ENCODE data around the gene PSMG3.

PSMG3 gene

DNA sequence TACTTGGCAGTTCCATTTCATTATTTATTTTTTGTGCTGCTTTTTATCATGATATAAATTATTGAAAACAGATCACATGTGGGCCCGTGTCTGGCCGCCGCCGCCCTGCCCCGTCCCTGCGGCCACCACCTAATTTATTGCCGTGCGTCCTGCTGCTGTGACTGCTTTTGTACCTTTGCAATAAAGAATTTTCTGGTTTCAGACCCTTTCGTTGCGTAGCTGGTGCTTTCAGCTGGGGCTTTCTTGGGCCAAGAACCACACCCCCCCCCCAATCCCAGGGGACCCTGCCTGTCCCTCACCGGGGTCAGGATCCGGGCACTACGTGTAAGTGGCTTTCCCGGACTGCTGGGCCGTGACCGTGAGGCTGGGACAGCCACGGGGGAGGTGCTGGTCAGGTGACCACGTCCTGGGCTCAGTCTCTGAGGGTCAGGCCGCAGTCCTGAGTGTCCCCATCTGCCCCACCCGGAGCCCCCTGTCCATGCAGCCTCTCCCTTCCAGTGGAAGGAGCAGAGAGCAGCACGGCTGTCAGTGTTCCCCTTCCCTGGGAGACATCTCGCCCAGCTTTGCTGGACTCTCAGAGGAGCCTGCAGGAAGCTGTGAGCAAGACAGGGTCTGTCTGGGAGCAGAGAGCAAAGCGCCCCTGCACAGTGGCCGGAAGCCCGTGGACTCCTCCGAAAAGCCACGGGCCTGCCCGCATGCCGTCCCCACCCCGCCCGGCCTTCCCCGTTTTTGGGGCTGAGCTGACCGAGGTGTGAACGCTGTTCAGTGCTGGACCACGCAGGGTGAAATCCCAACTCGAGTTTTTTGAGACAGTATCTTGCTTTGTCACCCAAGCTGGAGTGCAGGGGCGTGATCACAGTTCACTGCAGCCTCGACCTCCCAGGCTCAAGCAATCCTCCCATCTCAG, 26.7 kb downstream of the PSMG3 start:
- no peak for DNase-seq

DNA sequence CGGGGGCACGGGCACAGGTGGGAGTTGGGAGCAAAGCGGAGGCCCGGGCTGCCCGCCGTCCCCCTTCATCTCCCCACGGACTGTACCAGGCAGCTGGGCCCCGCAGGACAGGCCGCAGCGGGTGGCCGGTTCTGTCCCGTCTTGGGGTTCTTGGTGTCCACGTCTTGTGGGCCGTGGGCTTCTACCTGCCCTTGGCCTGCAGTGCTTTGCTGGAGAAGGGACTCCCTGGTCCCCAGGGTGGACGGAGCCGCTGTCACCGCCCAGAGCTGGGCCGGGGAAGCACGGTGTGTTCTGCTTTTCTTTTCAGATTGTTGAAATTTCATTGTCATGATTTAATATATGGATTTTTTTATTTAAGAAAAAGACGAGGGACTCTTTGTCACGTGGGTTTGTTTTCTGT, 27.5 kb downstream of the PSMG3 start:
- DNase-seq = no peak

DNA sequence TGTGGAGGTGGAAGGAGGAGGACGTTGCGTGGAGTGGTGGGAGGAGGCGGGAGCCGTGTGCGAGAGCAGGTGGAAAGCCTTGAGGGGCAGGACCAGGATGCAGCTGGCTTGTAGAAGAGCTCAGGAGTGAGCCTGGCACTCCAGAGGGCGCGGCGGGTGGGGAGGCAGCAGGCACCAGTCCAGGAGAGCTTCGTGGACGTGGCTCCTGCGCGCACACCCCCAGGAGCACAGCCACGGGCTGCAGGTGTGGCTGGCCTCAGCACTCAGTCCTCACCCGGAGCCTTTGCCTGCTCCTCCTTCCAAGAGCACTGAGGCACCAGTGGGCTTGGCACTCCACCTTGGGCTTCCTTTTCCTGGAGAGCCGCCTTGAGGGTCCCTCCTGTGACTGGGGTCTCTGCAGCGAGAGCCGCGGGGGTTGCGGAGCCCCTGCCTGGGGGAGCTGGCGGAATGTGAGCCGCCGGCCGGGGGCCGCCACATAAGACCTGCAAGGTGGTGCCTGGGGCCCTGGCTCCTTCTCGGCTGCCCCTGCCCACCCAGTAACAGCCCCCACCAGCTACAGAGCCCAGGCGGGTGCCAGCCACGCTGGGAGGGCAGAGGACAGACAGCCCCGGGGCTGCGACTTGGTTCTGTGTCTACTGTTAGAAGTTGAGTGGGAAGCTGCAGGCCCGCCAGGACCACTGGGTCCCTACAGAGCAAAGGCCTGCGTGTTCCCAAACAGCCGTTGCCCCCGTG, 28.2 kb downstream of the PSMG3 start:
- no peak for DNase-seq

DNA sequence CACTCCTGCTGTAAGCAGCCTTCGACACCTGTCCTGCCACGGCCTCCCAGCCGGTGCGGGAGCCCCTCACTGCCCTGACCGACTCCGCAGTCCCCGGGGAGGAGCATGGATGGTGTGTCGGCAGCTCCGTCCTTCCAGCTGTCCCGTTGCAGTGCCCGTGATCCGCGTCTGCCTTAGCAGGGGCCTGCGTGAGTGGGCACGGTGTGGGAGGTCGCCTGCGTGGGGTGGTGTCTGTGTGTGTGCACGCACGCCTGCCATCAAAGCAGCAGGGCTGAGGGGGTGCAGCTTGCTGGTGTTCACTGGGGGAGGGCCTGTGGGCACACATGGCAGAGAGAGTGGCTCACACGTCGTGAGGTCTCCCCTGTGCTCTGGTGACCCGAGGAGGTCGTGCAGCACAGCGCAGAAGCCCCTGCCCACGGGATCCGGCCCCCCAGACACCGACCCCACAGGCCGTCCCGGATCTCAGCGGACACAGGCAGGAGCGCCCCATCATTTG, 29.0 kb downstream of the PSMG3 start:
- no peak for DNase-seq

DNA sequence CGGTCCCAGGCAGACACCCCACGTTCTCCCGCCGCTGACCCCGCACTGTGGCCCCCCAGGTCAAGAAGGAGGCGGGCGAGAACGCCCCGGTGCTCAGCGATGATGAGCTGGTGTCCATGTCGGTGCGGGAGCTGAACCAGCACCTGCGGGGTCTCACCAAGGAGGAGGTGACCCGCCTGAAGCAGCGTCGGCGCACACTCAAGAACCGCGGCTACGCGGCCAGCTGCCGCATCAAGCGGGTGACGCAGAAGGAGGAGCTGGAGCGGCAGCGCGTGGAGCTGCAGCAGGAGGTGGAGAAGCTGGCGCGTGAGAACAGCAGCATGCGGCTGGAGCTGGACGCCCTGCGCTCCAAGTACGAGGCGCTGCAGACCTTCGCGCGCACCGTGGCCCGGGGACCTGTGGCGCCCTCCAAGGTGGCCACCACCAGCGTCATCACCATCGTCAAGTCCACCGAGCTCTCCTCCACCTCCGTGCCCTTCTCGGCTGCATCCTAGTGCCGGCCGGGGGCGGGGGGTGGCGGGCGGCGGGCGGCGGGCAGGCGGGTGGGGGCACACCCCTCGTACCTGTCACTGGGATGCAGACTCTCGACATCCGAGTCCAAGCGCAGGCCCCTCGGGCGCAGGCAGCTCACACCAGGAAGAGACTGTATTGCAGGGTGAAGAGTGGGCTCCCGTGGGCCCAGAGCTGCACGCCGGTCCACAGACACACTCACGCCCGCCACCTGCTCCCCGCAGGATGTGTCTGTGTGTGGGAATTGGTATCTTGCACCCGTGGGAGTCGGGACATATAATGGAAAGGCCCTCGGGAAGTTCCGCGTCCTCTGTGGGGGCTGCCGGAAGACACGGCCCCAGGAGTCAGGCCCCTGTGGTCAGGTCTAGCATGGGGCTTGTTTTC, 29.7 kb downstream of the PSMG3 start:
- no peak for DNase-seq

DNA sequence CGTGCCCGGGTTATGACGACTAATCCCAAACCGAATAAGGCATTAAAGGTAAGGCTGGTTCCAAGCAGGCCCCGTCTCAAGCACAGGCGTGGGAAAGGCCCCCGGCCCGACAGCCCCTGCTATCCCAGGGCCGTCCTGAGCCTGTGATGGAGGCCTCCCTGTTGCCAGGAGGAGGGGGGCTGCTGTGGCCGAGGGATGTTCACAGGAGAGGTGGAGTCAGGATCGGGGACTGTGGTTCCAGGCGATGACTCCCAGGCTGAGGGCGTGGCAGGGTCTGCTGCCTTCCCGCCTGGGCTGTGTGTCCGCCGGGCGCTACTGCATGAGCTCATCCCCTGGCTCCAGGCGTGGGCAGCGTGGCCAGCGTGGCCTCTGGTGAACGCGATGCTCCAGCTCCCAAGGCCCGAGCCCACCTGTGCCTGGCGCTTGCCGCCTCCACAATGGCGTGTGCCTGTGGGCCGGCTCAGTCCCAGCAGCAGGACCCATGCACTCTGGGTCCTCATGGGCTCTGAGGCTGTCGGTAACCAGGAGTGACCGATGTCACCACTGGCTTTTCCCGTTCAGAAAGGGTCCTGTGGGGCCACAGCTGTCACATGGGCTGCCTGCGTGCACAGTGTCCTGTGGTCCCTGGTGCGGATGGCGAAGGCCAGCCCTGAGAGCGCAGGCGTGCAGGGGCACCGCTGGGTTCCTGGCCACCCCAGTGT, 30.5 kb downstream of the PSMG3 start:
- DNase-seq = no peak

DNA sequence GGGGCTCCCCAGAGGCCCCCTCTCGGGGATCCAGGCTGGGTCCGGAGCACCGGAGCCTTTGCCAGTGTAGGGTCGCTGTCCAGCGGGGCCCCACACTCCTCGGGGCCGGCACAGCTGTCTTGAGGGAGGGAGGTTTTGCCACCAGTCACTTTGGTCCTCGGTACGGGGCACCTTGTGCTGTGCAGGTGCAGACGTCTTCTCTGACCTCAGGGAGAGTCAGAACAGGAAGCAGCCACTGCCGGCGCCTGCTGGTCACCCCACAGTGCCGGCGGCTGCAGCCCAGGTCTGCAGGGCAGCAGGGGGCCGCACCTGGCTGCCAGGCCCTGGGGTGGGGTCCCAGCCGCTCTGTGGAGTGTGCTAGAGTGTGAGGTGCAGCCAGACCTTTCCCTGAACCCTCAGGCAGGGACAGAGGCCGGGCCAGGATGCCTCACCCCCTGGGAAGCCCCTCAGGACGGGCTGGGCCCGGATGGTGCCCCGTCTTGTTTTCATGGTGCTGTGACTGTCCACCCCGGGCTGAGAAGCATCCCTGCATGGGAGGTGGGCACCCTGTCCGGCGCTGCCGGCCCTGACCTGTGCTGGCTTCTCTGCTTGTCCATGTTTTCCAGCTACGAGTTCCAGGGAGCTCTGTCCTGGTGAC, 31.2 kb downstream of the PSMG3 start:
- no peak for DNase-seq

DNA sequence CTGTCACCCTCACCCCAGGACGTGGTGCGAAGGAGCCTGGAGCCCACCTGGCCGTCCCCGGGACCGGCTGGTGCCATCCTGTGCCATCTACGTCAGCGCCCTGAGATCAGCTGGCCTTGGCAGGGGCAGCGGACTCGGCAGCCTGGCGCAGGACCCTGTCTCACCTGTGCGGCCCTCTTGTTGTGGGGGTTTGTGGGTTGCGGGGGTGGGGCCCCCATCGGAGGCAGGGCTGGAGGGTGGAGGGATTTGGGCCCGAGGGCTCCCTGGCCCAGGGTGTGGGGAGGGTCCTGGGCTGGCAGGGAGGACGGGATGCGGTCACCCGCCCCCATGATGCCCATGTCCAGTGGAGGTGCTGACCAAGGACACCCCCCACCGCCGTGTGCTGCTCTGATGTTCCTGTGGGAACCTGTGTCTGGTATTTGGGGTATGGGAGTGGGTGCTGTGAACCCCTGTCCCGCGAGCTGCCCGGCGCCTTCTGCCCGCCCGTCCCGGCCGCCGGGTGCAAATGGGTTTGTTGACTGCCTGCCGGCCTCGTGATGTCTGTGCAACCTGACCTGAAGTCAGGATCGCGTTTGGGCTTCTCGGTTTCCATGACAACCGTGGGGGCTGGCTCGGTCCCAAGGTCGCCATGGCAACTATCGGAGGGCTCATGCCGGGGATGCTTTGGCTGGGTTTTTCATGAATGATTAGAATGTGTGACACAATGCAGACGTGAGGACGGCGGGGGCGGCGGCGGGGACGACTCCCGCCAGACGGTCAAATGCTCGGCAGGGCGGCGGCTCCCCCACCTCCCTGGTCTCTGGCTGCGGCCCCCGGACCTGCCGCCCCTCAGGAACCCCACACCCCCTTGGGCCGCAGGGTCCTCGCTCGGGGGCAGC, 32.1 kb downstream of the PSMG3 start:
- no peak for DNase-seq

DNA sequence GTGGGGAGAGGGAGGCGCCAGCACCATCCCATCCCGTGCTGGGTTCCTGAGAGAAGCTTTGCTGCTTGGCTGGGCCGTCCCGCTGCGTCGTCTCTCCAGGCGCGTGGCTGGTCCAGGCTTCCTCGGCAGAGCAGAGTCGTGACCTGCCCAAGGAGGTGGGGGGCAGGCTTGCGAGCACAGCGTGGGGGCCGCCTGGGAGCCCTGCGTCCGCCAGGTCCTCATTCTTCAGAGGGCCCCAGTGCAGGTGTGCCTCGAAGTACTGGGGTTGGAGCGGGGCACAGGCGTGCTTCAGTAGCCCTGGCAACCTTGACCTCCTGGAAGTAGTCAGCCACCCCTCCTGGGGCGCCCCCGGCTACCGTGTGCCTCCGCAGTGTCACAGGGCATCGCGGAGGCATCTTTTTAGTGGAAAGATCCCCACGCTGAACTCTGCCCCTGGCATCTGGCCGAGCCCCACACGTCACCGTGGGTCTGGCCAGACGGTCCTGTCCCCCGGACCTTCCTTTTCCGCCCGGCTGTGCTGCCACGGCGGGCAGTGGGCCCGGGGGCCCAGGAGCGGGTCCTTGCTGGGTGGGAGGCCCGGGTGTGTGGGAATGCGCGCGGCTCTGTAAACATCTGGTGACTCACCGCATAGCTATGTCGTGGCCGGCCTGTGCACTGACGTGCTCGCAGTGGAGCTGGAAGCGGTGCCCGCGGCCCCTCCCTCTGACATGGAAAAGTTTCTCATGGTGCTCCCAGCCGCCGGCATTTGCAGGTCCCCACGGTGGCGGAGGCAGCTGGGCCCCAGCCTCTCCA, 32.9 kb downstream of the PSMG3 start:
- DNase-seq = no peak

DNA sequence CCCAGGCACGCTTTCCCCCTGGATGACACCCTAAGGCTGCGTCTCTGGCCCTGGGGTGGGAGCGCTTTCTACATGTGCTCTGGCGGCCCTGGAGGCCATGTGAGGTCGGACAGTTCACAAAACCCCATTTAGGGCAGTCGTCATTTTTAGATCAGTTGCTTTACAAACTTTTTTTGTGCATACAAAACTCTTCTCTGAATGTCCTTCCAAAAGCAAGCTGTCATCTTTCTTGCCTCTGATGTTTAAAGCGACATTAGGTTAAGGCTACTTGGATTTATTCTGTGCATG, 33.4 kb downstream of the PSMG3 start:
- DNase-seq = no peak

DNA sequence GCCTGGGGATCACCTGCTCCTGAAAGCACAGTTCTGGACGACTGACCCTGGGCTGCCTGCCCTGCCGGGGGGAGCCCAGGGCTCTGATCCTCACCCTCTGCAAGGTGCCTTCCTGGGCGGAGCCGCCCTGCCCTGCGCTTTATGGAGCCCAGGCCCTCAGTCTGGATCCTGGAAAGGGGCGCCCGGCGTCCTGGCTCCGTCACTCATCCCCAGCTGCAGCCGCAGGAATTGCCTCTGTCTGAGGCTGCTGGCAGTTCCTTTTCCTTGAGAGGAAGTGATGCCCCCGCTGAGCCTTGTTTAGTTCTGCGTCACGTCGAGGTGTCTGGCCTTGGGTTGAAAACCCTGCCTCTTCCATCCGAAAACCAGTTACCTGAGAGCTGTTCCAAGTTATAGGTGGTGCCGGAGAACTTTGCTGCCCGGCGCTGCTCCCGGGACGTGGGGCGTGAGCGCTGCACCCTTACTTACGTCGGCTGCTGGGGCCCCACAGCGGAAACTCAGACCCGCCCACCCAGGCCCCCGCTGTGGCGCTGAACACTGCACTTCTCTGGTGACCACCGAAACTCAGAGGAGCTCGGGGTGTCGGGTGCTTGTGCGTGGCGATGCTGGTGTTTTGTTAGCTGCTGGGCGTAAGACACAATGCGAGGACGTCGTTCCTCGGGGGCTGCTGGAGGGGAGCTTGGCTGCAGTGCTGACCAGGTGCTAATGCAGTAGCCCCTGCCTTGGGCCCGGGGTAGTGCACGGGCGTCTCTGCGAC, 34.0 kb downstream of the PSMG3 start:
- no peak for DNase-seq

DNA sequence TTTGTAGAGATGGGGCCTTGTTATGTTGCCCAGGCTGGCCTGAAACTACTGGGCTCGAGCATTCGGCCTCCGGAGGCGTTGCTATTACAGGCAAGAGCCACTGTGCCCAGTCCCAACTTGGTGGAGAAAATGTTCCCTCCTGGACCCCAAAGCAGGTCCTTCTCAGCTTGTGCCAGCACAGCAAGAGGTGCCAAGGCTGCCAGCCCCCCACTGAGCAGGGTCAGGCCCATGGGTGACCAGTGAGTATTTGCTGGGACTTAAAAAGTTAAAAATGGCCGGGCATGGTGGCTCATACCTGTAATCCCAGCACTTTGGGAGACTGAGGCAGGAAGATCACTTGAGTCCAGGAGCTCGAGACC, 34.8 kb downstream of the PSMG3 start:
- no peak for DNase-seq

DNA sequence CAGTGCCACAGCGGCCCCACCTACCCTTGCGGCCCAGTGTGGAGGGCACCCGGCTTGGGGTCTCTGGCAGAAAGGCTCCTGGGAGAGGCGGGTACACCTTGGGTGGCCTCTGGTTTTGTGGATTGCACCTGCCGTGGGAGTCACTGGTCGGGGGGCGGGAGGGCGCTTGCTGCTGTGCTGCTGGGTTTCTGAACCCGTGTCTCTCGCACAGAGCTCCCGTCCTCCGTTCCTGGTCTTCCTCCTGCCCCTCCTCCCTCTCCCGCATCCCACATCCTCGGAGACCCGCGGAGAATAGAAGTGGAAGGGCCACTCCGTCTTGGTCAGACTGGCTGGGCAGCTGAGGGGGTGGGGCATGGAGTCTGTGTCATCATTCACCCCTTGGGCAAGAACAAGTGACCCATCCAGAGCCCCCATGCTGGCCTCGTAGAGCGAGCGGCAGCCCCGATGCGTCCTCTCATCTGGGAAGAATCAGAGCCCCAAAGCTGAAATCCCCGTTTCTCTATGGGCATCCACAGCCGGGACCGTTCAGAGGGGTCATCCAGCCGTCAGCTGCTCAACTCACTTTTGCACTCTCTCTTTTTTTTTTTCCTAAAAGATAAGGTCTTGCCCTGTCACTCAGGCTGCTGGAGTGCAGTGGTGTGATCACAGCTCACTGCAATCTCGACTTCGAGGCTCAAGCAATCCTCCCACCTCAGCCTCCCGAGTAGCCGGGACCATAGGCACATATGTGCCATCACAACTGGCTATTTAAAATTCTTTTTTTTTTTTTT, 35.3 kb downstream of the PSMG3 start:
- no peak for DNase-seq

DNA sequence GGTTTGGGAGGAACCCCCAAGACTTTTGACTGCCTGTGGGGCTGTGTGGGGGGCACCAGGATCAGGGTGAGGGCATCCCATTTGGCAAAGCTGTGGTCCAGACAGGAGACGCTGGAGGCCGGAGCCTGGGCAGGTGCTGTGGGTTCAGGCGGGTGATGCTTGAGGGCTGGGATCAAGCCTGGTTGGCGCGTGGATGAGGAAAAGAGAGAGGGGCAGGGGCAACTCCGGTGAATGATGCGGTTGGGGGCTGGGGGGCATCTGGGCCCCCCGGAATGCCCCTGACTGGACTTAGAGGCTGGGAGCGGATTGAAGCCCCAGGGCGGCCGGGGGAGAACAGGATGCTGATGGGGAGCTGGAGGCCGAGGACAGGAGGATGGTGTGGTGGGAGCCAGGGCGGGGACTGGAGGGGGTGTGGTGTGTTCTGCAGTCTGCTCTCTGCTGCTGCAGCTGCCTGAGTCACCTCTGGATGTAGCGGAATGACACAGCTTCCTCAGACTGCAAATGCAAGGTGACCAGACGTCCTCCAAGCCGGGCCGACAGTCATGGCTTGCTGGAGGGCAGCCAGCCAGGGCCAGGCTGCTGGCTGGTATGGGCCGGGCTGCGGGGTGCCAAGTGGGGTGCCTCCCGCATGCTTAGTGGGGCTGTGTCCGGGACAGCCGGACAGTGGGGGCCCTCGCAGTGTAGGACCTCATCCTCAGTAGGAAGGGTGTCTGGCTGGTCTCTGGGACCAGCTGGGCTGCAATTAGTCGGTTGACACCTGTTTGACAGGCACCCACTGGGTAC, 36.1 kb downstream of the PSMG3 start:
- no peak for DNase-seq

DNA sequence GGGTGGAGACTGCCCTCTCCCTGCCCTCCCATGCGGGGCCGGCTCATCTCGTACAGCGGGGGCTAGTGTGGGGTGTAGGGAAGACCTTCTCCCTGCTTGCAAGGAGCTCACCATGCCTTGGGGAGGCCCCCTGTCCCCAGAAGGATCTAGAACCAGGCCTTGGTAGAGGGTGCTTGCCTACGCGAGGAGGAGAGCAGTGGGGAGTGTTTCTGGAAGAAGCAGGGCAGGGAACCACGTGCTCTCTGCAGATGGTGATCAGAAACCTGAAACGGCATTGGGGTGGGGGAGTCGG, 36.6 kb downstream of the PSMG3 start:
- no peak for DNase-seq

DNA sequence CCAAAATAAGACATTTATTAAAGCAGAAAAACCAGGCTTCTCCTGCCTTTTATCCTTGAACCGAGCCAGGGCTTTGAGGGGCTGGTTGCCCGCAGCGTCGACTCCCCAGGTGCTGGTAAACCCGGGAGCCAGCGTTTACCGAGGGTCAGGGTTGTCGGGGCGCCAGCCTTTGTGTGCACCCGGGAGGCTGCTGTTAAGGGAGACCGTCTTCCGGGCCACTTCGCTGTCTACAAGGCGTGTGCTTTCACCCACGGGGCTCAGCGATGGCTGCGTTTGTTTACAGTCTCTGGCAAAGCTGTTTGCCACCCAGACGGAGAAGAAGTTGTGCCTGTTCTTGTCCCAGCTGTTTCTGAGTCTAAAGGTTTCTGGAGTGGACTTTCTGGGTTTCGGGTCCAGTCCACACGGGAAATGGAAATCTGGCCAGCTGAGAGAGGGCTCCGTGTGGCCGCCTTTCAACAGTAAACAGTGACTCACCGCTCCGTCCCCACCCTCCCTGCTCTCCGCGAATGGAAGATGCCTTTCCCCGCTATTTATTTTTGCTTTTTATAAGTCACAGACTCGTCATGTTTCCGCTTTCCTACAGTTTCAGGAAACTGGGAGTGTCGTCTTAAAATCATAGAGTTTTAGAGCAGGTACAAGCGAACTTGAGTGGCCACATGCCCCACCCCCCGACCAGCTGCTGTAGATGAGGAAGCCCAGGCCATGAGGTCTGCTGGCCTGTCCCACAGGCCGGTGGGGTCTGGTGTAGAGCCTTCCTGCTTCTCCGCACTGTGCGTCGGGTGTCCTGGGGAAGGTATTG, 37.2 kb downstream of the PSMG3 start:
- DNase-seq = no peak

DNA sequence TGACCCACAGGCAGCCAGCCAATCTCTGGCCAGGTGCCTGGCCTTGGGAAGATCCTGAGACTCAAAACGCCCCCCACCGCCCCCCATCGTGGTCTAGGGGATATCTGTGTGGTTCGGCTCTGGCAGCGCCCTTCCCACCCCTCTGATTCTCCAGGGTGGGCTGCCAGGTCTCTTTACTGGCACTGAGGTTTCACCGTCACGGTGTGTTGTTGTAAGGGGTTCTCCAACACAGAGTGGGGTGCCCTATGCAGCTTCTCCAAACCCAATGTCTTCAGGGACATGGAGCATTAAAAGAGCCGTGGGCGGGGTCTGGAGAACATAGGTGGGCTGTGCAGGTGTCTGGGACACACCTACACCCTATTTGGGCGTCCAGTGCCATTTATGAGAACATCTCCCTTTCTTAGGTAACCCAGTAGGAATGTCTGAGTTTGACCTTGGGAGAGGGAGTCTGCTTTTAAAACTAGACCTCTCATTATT, 37.8 kb downstream of the PSMG3 start:
- DNase-seq = no peak

Data from NCI-H1436 (cell line).